ENCODE measurements around the gene NANP.

Gene NANP

DNA sequence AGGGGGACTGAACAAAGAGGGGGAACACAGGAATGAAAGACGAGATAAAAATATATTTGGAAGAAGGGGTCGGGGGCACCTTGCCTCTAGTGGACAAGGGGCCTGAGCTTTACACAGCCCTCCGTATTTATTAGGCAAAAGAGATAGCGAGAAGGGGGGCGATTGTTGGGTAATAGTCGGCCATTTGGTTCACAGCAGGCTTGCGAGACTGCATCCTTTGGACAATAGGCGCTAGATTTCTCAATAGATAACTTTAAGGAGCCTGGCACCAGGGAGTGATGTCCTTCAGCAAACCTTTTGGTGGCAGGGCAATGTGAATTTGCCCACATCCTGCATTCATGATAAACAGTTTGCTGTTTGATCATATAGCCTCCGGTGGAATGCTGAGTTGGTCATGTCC, 3.0 kb upstream of the NANP start:
- ChIA-PET CTCF (no interaction called here), POLR2A (no interaction called here)
- H3K4me3 ChIP-seq (ENCODE audit: low read depth, low read length) = no peak overlapping the region
- TF ChIP-seq, protein P1, sequence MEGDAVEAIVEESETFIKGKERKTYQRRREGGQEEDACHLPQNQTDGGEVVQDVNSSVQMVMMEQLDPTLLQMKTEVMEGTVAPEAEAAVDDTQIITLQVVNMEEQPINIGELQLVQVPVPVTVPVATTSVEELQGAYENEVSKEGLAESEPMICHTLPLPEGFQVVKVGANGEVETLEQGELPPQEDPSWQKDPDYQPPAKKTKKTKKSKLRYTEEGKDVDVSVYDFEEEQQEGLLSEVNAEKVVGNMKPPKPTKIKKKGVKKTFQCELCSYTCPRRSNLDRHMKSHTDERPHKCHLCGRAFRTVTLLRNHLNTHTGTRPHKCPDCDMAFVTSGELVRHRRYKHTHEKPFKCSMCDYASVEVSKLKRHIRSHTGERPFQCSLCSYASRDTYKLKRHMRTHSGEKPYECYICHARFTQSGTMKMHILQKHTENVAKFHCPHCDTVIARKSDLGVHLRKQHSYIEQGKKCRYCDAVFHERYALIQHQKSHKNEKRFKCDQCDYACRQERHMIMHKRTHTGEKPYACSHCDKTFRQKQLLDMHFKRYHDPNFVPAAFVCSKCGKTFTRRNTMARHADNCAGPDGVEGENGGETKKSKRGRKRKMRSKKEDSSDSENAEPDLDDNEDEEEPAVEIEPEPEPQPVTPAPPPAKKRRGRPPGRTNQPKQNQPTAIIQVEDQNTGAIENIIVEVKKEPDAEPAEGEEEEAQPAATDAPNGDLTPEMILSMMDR (IDR thresholded peaks at IDR 0.05; ENCODE audit: insufficient read depth, low read length, missing control alignments) = no peak
- DNase-seq (ENCODE audit: low read depth, low spot score) = no peak

DNA sequence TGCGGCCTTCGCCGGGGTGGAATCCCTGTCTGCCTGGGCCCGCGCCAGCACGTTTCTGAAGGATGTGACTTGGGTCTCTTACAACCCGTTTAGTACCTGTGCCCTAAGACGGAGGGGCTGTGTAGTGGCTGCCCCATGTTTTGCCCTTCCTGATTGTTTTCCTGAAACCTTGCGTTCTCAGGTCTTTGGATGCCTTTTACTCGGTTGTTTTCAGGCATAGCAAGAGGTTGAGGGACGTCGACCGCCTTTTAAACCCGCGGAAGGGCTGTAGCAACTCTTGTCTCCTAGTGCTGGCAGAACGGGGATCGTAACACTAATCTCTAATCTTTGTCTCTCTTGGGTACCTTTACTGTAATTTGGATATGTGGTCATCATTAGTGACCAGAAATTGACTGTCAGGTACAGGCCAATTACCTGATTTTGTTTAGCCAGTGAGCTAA, 706 bp upstream of the NANP start:
- ChIA-PET POLR2A (no interaction called here), CTCF (interaction anchor here (1.5 kb wide), 1 partner anchor 70 kb away, joined by 3 read pairs; no protein-coding TSS in a partner anchor)
- DNase-seq (ENCODE audit: low read depth, low spot score) = no peak
- TF ChIP-seq, protein P1 (IDR thresholded peaks at IDR 0.05; ENCODE audit: insufficient read depth, low read length, missing control alignments) = no peak
- peak overlapping the region; percentile 79 for H3K4me3 ChIP-seq (ENCODE audit: low read depth, low read length)

DNA sequence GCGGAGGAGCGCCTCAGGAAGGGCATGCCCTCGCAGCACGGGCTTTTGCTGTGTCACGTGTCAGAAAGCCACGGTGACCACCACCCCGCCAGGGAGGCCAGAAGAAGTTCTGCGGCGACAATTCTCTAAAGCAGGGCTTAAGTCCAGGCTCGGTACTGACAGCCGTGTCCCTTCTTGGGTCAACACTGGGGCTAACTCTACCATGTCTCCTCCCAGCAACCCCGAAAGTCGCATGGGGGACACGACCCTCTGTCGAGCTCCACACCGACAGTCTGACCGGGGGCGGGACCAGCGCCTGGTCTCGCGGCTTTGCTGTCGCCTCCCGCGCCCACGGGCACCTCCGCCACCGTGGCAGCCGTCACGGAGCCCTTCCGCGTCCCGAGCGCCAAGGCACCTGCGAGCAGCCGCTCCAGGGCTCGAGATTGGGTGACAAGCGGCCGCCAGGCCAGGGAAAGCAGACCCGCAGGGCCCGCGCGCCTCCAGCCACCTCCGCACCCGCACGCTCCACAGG, 534 bp downstream of the NANP start:
- H3K4me3 ChIP-seq (ENCODE audit: low read depth, low read length) = peak overlapping the region; percentile 79
- TF ChIP-seq, protein P1 (IDR thresholded peaks at IDR 0.05; ENCODE audit: insufficient read depth, low read length, missing control alignments) = no peak
- no peak for DNase-seq (ENCODE audit: low read depth, low spot score)
- ChIA-PET POLR2A (no interaction called here), CTCF (interaction anchor here (0.6 to 2.0 kb wide), 2 partner anchors 9 to 64 kb away, joined by 3 to 11 read pairs; no protein-coding TSS in a partner anchor)

DNA sequence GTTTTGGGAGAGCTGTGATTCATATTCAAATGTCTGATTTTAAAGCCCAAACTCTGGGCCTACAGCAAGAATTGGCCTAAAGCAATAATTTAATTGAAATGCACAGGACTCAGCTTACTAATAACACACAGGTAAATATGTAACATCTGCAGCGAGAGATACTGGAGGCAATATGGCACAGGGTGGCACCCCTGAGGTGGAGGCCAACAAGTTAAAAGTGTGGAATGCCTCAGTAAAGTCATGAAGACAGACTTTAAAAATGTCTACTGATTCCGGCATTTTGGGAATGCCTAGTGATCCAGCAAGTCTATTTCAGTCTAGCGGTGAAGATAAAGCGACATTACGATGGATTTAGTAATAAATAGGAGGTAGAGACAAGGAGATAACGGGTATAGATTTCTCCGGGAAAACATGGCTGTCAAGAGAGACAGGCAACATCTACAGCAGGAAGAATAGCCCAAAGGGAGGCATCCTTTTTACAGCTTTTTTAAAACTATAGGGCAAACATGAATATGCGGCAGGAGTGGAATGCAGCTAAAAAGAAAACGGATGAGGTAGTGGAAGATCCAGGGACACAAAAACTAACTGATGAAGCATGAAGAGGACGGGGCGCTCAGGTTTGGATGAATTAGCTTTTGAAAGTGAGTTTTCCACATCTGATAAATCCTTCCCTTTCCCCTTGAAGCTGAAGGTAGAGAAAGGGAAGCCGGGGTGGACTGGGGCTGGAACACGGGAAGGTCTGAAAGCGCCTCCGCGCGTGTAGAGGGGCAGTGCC, 1.2 kb downstream of the NANP start:
- ChIA-PET CTCF (interaction anchor here (0.6 to 2.0 kb wide), 2 partner anchors 8 to 63 kb away, joined by 3 to 11 read pairs; no protein-coding TSS in a partner anchor), POLR2A (interaction anchor here (0.9 kb wide), 1 partner anchor 115 kb away, joined by 3 read pairs; no protein-coding TSS in a partner anchor)
- TF ChIP-seq, protein P1 (IDR thresholded peaks at IDR 0.05; ENCODE audit: insufficient read depth, low read length, missing control alignments) = no peak
- peak overlapping the region; percentile 79 for H3K4me3 ChIP-seq (ENCODE audit: low read depth, low read length)
- no peak for DNase-seq (ENCODE audit: low read depth, low spot score)

DNA sequence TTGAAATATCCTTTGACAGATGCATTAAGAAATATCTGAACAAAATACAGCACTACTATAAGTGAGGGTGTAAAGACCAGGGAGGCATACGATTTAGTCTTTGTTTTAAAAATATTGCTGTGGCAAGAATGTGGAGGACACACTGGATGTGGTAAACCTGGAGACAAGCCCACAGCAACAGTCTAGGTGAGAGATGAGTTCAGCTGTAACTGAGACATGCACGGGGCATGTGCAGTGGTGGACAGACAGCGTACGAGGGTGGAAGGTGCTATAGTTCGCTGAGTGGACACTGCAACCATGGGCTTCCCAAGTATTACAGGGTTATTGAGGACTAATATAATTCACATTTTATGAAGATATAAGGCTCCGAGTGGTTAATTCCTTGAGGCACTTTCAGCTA, 1.8 kb downstream of the NANP start:
- TF ChIP-seq, protein P1 (IDR thresholded peaks at IDR 0.05; ENCODE audit: insufficient read depth, low read length, missing control alignments) = no peak
- no peak for DNase-seq (ENCODE audit: low read depth, low spot score)
- no peak overlapping the region; the same call in 1 of the 2 replicates for H3K4me3 ChIP-seq (ENCODE audit: low read depth, low read length)
- ChIA-PET POLR2A (interaction anchor here (0.9 kb wide), 1 partner anchor 114 kb away, joined by 3 read pairs; no protein-coding TSS in a partner anchor), CTCF (interaction anchor here (2.0 kb wide), 1 partner anchor 8 kb away, joined by 11 read pairs; no protein-coding TSS in a partner anchor)

DNA sequence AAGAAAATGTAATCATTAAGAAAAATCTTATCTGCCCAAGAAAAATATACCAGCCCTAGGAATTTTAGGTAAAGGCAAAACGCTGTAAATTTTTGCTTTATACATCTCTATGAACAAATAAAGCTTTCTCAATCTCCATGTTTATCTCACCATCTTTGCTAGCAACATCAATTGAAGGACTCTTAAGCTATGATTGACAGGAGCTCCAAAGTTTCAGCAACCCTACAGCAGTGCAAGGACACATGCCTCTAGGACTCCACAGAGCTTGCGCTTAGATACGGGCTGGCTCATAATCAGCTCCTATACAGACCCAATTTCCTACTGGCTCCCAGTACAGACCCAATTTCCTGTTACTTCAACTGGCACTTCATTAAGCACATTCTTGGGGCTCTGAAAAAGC, 4.3 kb downstream of the NANP start:
- CTCF ChIA-PET = interaction anchor here (1.0 to 1.5 kb wide), 2 partner anchors 10 to 73 kb away, joined by 3 to 4 read pairs; no protein-coding TSS in a partner anchor
- no peak for DNase-seq (ENCODE audit: low read depth, low spot score)
- no peak overlapping the region for H3K4me3 ChIP-seq (ENCODE audit: low read depth, low read length)
- TF ChIP-seq, protein P1 (IDR thresholded peaks at IDR 0.05; ENCODE audit: insufficient read depth, low read length, missing control alignments) = no peak
- POLR2A ChIA-PET = no interaction called here

Measured in AG04449 (cell line).